ENCODE results near the gene ARIH2.

The ARIH2 gene

DNA sequence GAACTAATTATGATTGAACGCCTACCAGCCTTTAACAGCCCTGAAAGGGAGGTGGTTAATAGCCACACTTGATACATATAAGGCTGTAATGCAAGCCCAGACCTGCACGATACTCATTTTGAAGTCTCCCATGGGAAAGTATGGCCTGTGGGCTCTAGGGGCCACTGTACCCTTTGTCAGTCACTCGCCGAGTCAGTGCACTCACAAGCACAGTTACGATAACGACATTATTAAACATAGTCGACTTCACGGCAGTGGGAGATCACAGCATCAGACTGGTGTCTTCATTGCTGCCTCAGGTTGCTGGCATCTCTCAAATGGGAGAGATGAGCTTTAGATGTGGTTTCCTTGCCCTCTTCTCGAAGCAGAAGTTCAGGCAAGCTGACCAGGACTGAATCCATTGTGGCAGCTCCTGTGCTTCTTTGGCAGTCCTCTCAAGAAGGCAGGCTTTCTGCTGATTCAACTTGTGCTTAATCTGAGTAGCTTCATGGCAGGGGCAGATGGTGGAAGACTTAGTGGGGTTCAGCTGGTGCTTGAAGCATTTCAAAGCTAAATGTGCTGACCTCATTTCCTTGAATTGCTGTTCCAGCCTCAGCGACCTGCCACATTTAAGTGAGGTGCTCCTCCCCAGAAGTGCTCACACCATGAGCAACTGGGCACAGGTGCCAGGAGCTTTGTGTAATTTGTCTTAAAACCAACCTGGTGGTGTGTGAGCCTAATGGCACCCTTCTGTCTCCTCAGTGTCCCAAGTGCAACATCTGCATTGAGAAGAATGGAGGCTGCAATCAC, 55.6 kb downstream of the ARIH2 start:
- DNase-seq, result no peak

- DNase-seq, result no peak
Measured at GRCh38 chr3:48979451-48979850, 60.8 kb downstream of the ARIH2 start.

DNA sequence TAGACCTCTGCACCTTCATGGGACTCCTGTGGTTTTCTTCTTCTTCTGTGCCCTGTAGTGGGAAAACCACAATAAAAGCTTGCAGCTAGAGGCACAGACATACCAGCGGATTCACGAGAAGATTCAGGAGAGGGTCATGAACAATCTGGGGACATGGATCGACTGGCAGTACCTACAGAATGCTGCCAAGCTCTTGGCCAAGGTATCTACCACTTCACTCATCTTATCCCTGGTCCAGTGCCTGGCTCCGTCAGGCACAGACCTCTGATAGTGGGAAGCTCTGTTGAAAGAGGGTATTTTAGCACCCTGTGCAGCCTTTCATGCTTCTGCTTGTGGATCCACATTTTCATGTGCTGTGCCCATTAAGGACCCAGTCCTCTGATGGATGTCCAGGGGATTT, 61.7 kb downstream of the ARIH2 start:
- no peak for DNase-seq

DNA sequence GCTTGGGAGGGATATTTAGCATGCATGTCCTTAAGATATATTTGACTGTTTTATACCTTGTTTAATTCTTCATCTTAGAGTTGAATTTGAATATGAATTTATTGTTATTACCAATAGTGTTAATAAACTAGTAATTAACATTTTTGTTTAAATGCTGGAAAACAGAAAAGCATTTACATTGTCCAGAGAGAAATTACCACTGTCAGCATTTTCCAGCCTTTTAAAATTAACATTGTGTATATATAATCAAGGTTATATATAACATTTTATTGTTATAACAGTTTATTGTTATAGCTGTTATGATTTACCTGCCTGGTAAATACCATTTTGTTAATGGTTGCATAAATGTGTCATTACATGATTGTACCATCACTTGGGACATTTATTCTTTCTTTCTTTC, 63.4 kb downstream of the ARIH2 start:
- no peak for DNase-seq

- DNase-seq, result no peak
Measured at GRCh38 chr3:48982686-48983085, 64.0 kb downstream of the ARIH2 start.

DNA sequence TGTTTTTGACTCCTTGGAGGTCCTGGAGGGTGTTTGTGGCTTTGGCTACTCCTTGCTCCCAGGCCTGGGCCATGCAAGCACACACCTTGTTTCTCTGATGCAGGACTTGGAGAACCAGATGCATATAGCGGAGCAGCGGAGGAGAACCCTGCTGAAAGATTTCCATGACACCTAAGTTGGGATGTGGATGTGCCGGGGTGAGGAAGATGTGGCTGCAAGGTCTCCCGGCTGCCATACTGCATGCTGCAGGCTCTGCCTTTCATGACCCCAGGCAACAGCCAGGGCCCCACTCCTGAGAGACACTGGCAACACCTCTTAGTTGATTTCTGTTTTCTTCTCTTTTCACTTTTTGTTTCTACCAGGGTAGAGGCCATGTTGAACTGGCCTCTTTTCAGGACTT, 64.5 kb downstream of the ARIH2 start:
- no peak for DNase-seq

DNA sequence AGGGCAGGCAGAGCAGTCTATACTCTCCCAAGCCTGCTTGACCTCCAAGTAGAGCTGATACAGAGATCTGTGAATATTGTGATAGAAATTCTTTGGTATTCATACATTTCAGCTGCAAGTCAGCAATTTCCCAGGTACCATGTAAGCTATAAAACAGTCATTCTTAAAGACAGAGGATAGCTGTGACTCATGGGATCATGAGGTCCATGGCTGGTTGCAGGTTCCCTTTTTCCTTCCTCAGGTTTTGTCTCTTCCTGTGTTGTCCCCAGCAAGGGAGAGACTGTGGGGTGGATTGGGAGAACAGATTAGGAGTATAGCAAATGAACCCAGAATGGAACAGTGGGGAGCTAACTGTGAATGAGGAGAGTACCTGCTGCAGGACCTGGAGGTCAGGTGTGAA, 66.0 kb downstream of the ARIH2 start:
- DNase-seq, result no peak

GRCh38 chr3:48985831-48986376, 67.3 kb downstream of the ARIH2 start:
- no peak for DNase-seq

- no peak for DNase-seq
Measured at GRCh38 chr3:48989126-48989795, 70.6 kb downstream of the ARIH2 start.

DNA sequence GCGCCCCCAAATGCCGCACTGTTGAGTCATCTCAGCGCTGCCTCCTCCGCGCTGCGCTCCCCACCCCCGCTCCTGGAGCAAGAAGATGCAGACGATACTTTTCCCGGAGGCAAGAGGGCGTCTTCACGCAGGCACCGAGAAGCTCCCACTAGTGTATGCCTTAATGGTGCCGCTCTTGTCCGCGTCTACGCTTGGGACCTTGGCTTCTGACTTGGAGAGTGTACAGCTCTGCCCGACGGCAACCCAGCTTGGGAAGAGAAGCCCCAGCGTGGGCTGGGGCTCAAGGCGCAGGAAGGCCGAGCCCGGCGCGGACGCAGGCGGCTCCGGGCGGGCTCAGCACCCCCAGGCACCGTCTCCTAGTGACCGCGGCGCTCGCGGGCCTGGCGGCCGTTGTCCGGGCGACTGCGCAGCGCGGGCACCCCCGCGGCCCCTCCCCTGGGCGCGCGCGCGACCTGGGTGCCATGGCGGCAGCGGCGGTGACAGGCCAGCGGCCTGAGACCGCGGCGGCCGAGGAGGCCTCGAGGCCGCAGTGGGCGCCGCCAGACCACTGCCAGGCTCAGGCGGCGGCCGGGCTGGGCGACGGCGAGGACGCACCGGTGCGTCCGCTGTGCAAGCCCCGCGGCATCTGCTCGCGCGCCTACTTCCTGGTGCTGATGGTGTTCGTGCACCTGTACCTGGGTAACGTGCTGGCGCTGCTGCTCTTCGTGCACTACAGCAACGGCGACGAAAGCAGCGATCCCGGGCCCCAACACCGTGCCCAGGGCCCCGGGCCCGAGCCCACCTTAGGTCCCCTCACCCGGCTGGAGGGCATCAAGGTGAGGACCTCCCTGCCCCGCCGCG, 71.4 kb downstream of the ARIH2 start, which contains the start of gene P4HTM:
Gene P4HTM, plus strand, starts transcription at position 446 of the 840 bp plus-strand sequence. Its CDS starts 16 bp downstream, at position 462.
- peak; percentile 94 for DNase-seq

- DNase-seq, result no peak
Measured at GRCh38 chr3:48990636-48991469, 72.2 kb downstream of the ARIH2 start.

DNA sequence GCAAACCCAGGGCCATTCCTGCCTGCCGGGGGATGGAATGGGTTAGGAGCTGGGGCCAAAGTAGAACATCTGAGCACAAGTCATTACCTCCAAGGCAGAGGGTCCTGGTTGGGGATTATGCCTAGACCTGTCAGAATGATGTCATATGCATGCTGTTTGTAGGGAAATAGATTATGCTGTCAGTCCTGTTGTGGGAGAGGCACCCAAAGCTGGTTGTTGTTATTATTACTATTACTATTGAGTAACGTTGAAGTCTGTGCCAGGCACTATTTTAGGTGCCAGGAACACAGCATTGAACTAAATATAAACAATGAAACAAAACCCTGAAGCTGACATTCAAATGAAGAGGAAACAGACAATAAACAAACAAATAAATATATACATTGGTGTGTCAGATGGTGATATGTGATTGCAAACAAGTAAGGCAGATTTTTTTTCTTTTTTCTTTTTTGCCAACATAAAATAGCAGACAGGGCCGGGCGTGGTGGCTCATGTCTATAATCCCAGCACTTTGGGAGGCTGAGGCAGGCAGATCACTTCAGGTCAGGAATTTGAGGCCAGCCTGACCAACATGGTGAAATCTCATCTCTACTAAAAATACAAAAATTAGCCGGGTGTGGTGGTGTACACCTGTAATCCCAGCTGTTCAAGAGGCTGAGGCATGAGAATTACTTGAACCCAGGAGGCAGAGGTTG, 73.4 kb downstream of the ARIH2 start:
- no peak for DNase-seq

GRCh38 chr3:48993834-48994233, 75.2 kb downstream of the ARIH2 start:
- no peak for DNase-seq

GRCh38 chr3:48996640-48997039, 78.0 kb downstream of the ARIH2 start:
- DNase-seq, result no peak

DNA sequence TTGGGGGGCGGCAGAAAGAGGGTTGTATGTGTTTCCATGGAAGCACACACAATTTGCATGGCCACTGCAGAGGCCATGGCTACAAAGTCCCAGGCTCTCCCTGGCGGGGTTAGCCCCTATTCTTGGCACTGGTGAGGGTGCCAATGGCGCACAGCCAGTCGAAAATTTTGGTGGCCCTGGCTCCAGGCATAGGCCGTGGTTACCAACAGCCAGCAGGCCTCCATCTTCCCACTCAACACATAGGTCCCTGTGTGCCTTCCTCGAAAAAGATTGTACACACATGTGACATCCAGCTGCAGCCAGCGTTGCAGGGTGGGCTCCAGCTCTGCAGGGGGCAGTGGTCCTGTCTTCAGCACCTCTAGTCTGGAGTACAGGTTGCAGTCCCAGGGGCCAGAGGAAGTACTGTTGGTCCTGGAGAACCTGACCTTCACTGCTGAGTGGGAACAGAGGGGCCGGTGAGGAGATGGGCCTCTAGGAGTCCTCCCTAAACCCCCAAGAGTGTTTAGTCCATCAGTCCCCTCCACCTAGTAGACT, 78.5 kb downstream of the ARIH2 start:
- DNase-seq, result no peak

- no peak for DNase-seq
Measured at GRCh38 chr3:48997714-48998637, 79.3 kb downstream of the ARIH2 start.

GRCh38 chr3:48999085-48999858, 80.6 kb downstream of the ARIH2 start:
- DNase-seq, result no peak

GRCh38 chr3:49001155-49001554, 82.5 kb downstream of the ARIH2 start:
- no peak for DNase-seq
